HG03025 (cell line): Measurements from ENCODE around the gene TOGARAM1.

Experiments
- ATAC-seq: cut with Tn5 transposase; IDR thresholded peaks from one replicate; pipeline ENCODE4 v1.9.1; 2021; ENCODE audit warnings: mild to moderate bottlenecking, moderate library complexity; ENCODE audit not compliant: unreplicated experiment, low FRiP score

The TOGARAM1 gene

GRCh38 chr14:44963044-44963528 lies 1.1 kb downstream of the TOGARAM1 start:
- ATAC-seq, result no peak

- no peak for ATAC-seq
These were observed 1.9 kb downstream of the TOGARAM1 start for GRCh38 chr14:44963775-44964380.

DNA sequence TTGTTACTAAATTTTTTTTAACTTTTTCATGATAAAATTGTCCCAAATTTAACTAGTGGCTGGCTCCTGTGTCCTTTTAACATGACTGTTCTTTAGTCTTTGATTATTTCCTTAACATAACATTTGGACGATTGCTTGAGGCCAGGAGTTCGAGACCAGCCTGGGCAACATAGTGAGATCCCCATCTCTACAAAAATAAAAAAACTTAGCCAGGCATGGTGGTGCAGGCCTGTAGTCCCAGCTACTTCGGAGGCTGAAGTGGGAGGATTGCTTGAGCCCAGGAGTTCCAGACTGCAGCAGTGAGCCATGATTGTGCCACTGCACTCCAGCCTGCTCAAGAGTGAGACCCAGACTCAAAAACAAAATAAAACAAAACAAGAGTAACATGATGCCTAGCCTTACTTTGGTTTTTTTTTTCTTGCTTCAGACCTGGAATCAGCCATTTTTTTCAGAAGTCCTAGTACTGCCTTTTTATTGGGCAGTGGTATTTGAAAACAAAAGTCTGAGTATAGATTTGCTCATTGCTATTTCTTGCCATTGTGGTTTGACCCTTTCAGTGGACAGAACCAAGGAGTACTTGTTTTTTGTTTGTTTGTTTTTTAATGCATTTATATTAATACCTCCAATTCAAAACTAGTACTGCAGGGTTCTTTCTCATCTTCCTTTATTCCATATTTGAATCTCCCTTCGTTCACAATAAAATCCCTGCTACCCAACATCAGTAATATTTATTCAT lies 4.8 kb downstream of the TOGARAM1 start:
- no peak for ATAC-seq

DNA sequence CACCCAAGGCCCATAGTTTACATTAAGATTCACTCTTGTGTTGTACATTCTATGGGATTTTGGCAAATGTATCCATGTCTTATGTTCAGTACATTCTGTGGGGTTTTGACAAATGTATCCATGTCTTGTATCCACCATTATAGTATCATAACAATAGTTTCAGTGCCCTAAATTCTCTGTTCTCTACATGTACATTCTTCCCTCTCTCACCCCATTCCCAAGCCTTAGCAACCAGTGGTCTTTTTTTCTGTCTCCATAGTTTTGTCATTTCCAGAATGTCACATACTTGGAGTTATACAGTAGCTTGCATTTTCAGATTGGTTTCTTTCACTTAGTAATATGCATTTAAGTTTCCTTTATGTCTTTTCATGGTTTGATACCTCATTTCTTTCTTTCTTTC lies 6.7 kb downstream of the TOGARAM1 start:
- no peak for ATAC-seq

GRCh38 chr14:44970907-44971306 lies 8.9 kb downstream of the TOGARAM1 start:
- ATAC-seq, result no peak

- no peak for ATAC-seq
These were observed 9.5 kb downstream of the TOGARAM1 start for GRCh38 chr14:44971459-44971858.

GRCh38 chr14:44979273-44979672 lies 17.3 kb downstream of the TOGARAM1 start:
- ATAC-seq, result no peak

GRCh38 chr14:44979740-44980356 lies 17.9 kb downstream of the TOGARAM1 start:
- ATAC-seq, result no peak

- no peak for ATAC-seq
These were observed 19.2 kb downstream of the TOGARAM1 start for GRCh38 chr14:44981198-44981597.

GRCh38 chr14:44982594-44982993 lies 20.6 kb downstream of the TOGARAM1 start:
- no peak for ATAC-seq

- no peak for ATAC-seq
These were observed 26.7 kb downstream of the TOGARAM1 start for GRCh38 chr14:44988694-44989093.

DNA sequence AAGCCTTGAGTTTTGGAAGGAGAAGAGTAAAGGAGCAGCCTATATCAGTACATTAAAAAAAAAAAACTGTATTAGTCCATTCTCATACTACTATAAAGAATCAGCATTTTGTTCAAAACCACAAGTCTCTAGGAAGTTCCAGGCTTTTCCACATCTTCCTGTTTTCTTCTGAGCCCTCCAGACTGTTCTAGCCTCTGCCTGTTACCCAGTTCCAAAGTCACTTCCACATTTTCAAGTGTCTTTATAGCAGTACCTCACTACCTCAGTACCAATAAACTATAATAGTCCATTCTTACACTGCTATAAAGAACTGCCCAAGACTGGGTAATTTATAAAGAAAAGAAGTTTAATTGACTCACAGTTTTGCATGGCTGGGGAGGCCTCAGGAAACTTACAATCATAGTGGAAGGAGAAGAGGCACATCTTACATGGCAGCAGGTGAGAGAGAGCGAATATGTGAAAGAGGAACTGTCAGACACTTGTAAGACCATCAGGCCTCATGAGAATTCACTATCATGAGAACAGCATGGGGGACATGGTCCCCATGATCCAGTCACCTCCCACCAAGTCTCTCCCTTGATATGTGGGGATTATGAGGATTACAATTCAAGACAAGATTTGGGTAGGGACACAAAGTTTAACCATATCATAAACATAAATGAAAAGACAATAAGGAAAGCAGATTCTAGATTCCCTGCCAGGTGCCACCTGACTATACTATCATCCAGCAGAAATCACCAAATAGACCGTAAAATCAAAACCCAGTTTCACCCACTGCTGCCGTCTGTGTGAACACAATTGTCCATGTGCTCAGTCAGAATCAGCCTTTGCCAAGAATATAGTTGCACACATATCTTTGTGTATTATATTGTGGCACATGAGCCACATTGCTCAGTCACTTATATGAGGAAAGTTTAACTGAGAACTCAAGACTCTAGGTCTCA lies 27.8 kb downstream of the TOGARAM1 start:
- no peak for ATAC-seq

DNA sequence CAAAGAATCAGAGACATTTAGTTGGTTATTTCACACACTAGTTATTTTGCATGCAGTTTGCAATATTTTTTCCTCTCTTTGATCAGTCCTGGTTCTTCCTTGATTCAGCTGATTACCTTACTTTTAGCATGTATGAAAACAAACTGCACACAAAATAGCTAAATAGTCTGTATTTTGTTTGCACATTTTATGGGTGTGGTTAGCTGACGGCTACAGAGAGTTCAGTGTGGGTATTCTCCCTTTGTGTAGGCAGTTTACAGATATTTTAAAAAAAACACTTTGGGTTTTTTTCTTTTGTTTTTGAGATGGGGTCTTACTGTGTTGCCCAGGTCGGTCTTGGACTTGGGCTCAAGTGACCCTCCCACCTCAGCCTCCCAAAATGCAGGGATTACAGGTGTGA lies 28.5 kb downstream of the TOGARAM1 start:
- no peak for ATAC-seq

DNA sequence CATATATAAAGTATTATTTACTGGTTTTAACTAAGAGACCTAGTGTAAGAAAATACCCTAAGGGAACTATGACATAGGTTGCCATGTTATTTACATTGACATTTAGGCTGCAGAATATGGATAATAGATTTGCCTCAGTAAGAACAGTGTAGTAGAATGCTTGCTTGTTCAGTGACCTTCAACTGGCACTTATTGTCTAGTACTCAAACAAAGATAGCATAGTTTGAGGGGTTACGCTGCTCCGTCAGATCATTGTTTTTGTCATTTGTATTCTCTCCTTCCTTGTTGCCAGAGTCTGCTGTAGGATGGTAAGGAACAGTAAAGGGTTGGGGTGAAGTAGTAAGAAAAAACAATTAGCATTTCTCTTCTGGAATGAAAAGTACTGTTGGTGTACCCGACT lies 33.2 kb downstream of the TOGARAM1 start:
- no peak for ATAC-seq

- ATAC-seq, result no peak
These were observed 33.8 kb downstream of the TOGARAM1 start for GRCh38 chr14:44995770-44996294.

DNA sequence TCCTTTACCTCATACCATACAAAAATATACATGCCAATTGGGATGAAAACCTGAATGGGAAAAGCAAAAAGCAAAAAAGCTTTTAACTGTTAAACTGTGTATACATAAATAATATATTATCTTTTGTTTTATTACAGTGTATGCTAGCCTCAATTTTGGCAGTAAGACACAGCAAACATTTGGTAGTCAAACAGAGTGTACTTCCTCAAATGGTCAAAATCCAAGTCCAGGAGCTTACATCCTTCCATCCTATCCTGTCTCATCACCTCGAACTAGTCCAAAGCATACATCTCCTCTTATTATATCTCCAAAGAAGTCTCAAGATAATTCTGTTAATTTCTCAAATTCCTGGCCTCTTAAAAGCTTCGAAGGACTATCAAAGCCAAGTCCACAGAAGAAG lies 41.9 kb downstream of the TOGARAM1 start:
- no peak for ATAC-seq

GRCh38 chr14:45015133-45015532 lies 53.1 kb downstream of the TOGARAM1 start:
- ATAC-seq, result no peak

DNA sequence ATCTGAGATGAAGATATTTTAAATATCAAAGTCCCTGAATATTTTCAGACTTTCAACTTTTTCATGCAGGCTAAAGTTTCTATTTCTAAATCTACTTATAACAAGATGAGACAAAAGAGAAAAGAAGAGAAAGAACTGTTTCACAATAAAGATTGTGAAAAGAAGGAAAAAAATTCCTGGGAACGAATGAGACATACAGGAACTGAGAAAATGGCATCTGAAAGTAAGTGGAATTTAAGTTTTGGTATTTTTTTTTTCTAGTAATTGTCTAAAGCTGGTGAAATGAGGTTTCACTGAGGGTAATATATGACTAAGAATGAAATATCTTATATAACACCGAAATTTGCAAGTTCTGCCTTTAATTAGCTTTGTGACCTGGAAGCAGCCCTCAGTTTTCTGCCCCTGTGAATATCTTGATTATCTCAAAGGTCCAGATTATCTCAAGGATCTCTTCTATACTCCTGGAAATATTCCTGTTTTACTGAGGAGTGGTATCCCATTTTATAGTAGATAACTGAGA lies 66.2 kb downstream of the TOGARAM1 start:
- no peak for ATAC-seq

- no peak for ATAC-seq
These were observed 72.7 kb downstream of the TOGARAM1 start for GRCh38 chr14:45034730-45035129.

DNA sequence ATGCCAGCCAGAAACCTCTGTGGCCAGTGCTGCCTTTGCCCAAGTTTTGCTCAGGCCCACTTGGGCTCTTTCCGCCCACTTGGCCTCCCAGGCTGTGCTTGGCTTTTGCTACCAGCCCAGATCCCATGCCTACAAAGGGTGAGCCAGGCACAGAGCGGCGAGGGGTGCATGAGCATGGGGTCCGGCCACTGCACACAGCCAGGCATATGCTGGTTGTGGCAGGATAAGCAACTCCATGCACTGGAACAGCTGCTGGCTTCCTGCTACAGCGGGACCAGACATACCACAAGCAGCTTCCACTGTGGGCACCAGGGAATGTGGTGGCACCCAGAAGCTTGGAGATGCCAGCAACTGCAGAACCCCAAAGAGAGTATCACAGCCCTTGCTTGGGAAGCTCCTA lies 76.3 kb downstream of the TOGARAM1 start:
- no peak for ATAC-seq
